CD4-positive, alpha-beta T cell treated with Interleukin-10 for 1 hour (primary cell): Measurements from ENCODE around the gene SFRP2.

Experiments
- DNase-seq: peaks from one replicate; pipeline ENCODE4 v3.0.0-alpha.2; 2020

Gene SFRP2

GRCh38 chr4:153765894-153766293 lies 23.0 kb downstream of the SFRP2 start:
- DNase-seq, result no peak

GRCh38 chr4:153764601-153765368 lies 24.1 kb downstream of the SFRP2 start:
- no peak for DNase-seq

GRCh38 chr4:153763404-153763803 lies 25.5 kb downstream of the SFRP2 start:
- no peak for DNase-seq

GRCh38 chr4:153759407-153760316 lies 29.2 kb downstream of the SFRP2 start, which contains the start of gene RNF175:
Gene RNF175 (minus strand): TSS chr4:153760024. CDS start chr4:153759862, 162 bp downstream.
- DNase-seq, result no peak

- no peak for DNase-seq
These were observed 30.0 kb downstream of the SFRP2 start for GRCh38 chr4:153758688-153759406.

GRCh38 chr4:153758136-153758535 lies 30.7 kb downstream of the SFRP2 start:
- no peak for DNase-seq

GRCh38 chr4:153757407-153757806 lies 31.5 kb downstream of the SFRP2 start:
- no peak for DNase-seq

GRCh38 chr4:153755186-153755585 lies 33.7 kb downstream of the SFRP2 start:
- DNase-seq, result no peak

GRCh38 chr4:153750197-153750817 lies 38.6 kb downstream of the SFRP2 start:
- peak; percentile 65 for DNase-seq

GRCh38 chr4:153748378-153748777 lies 40.5 kb downstream of the SFRP2 start:
- DNase-seq, result no peak

- no peak for DNase-seq
These were observed 41.4 kb downstream of the SFRP2 start for GRCh38 chr4:153747406-153747955.

- no peak for DNase-seq
These were observed 43.2 kb downstream of the SFRP2 start for GRCh38 chr4:153745651-153746050.

GRCh38 chr4:153741541-153741940 lies 47.3 kb downstream of the SFRP2 start:
- no peak for DNase-seq

GRCh38 chr4:153735906-153736461 lies 52.9 kb downstream of the SFRP2 start:
- no peak for DNase-seq

GRCh38 chr4:153733751-153734448 lies 55.0 kb downstream of the SFRP2 start:
- no peak for DNase-seq

GRCh38 chr4:153731239-153731638 lies 57.6 kb downstream of the SFRP2 start:
- no peak for DNase-seq
